Stomach (tissue), 9 donors: Measurements from ENCODE around the gene RPL37A. TPM values are rescaled to one million over a fixed set of nuclear protein-coding genes. Genes with fewer than 3 reads are reported as not detected.

ENCODE experiments used
- DNase-seq, 2 donors: peaks; one replicate each; pipeline versions ENCODE4 v3.0.0 to v3.0.0-alpha.2; 2013 to 2019
- H3K27ac ChIP-seq, 5 donors: fragments of 200-600 bp in 4 of 5; sonication (generic) in 4 of 5; one replicate each; pipeline ENCODE4 v1.5.1; 2013 to 2019; ENCODE audit warnings: mild to moderate bottlenecking in 1 of 5, moderate library complexity in 1 of 5
- H3K27me3 ChIP-seq, 3 donors: fragments of 200-600 bp; sonication (generic); one replicate each; pipeline ENCODE4 v1.5.1; 2017 to 2019; ENCODE audit warnings: mixed run types in 1 of 3
- H3K36me3 ChIP-seq, 4 donors: fragments of 200-600 bp; sonication (generic); 1 replicate in 3 of 4; 2 replicates in 1 of 4; pipeline ENCODE4 v1.5.1; 2016 to 2019
- H3K4me1 ChIP-seq, 4 donors: fragments of 200-600 bp; sonication (generic); one replicate each; pipeline ENCODE4 v1.5.1; 2016 to 2019
- H3K4me3 ChIP-seq, 4 donors: fragments of 200-600 bp; sonication (generic) in 3 of 4; one replicate each; pipeline ENCODE4 v1.5.1; 2016 to 2019; ENCODE audit warnings: mild to moderate bottlenecking in 1 of 4
- H3K9me3 ChIP-seq, 4 donors: fragments of 200-600 bp; sonication (generic); one replicate each; pipeline ENCODE4 v1.5.1; 2016 to 2019
- CTCF ChIP-seq, 7 experiments: fragments of 450-650 bp in 4 of 7; fragments of 200-600 bp in 3 of 7; sonication (generic) in 3 of 7; IDR thresholded peaks; one replicate each; pipeline ENCODE4 v1.5.1; 2016 to 2019; ENCODE audit warnings: antibody characterized with exemption in 7 of 7, control low read depth in 2 of 7, mild to moderate bottlenecking in 1 of 7
- EP300 ChIP-seq: sonication (generic); formaldehyde crosslinking; IDR thresholded peaks from one replicate; pipeline ENCODE4 v1.6.1; 2017; ENCODE audit warnings: antibody characterized with exemption
- POLR2A ChIP-seq, 4 donors: fragments of 450-650 bp; IDR thresholded peaks; one replicate each; pipeline ENCODE4 v1.6.1; 2016; ENCODE audit warnings: antibody characterized with exemption in 4 of 4, control low read depth in 2 of 4, mild to moderate bottlenecking in 1 of 4, moderate library complexity in 1 of 4
- POLR2AphosphoS5 ChIP-seq, 3 donors: sonication (generic); formaldehyde crosslinking; IDR thresholded peaks; one replicate each; pipeline ENCODE4 v1.6.1; 2016; ENCODE audit warnings: antibody characterized with exemption in 3 of 3
- WGBS, 5 donors: extraction: QIAGEN DNeasy Blood & Tissue Kit in 3 of 5; methylation state at CpG; one replicate each; pipeline versions ENCODE4 v1.1.5 to v1.1.7; 2013 to 2018; 5-methylcytosine and 5-hydroxymethylcytosine counted together
- intact Hi-C: fragments of 100-400 bp; cut with DNase I; formaldehyde crosslinking; loops from one replicate; pipeline ENCODE4 v1.15.1; 2023; ENCODE audit warnings: low total_unique reads
- polyA plus RNA-seq, 3 donors: library from polyadenylated mRNA; stranded (reverse); fragments of 200-250 nt; gene quantifications; one replicate each; pipeline ENCODE4 v1.2.3, GENCODE V29; 2013
- total RNA-seq, 5 donors: library from RNA; depleted of rRNA; stranded (reverse); fragments of >200 nt; gene quantifications; one replicate each; pipeline versions ENCODE4 v1.1.0 to v1.2.3, GENCODE V29; 2014 to 2016
- donor health status: healthy with polysubstance abuse.
- donor health status: Bipolar disorder and iron deficiency.
- donor health status: healthy.

RPL37A gene
- total and polyA plus RNA-seq, 8 donors, result 115 to 5,853 (median 2,284) TPM

GRCh38 chr2:216474925-216475670 is 23.5 kb upstream of the RPL37A start:
- no peak overlapping the region for H3K27ac ChIP-seq
- H3K4me3 ChIP-seq, result no peak overlapping the region
- peaks cover 12 to 77% (median 69%) of the 10 kb centered on the region in 4 donors for H3K36me3 ChIP-seq
- DNase-seq, result no peak
- TF ChIP-seq EP300 (no peak), POLR2AphosphoS5 (IDR thresholded peaks at IDR 0.05) (no peak), POLR2A (IDR thresholded peaks at IDR 0.05) (no peak), CTCF (IDR thresholded peaks at IDR 0.05) (no peak)
- intact Hi-C loops, result no loop called here
- no peaks in the 10 kb centered on the region for H3K9me3 ChIP-seq
- no peaks in the 10 kb centered on the region for H3K4me1 ChIP-seq
- no peaks in the 10 kb centered on the region for H3K27me3 ChIP-seq
- WGBS, 5 donors, result 78 to 87% (median 82%) methylated on average over 10 to 12 of the region's 12 CpGs

GRCh38 chr2:216475767-216476166 is 22.9 kb upstream of the RPL37A start:
- intact Hi-C loops, result no loop called here
- Histone ChIP-seq H3K36me3 (peaks cover 12 to 78% (median 72%) of the 10 kb centered on the region in 4 donors), H3K27me3 (no peaks in the 10 kb centered on the region), H3K4me3 (no peak overlapping the region), H3K27ac (no peak overlapping the region), H3K4me1 (no peaks in the 10 kb centered on the region), H3K9me3 (no peaks in the 10 kb centered on the region)
- no peak for TF ChIP-seq CTCF (IDR thresholded peaks at IDR 0.05)
- no peak for TF ChIP-seq POLR2AphosphoS5 (IDR thresholded peaks at IDR 0.05)
- TF ChIP-seq EP300, result no peak
- TF ChIP-seq POLR2A (IDR thresholded peaks at IDR 0.05), result no peak
- 91 to 94% (median 94%) methylated on average over 6 of the region's 6 CpGs for WGBS, 5 donors
- DNase-seq, result no peak

- intact Hi-C loops, result no loop called here
- 64 to 92% (median 69%) methylated on average over 2 of the region's 2 CpGs for WGBS, 5 donors
- H3K4me3 ChIP-seq, result no peak overlapping the region
- peaks cover 13 to 82% (median 75%) of the 10 kb centered on the region in 4 donors for H3K36me3 ChIP-seq
- H3K9me3 ChIP-seq, result no peaks in the 10 kb centered on the region
- H3K27ac ChIP-seq, result no peak overlapping the region
- no peaks in the 10 kb centered on the region for H3K4me1 ChIP-seq
- no peaks in the 10 kb centered on the region for H3K27me3 ChIP-seq
- no peak for DNase-seq
- TF ChIP-seq CTCF (IDR thresholded peaks at IDR 0.05) (no peak), POLR2AphosphoS5 (IDR thresholded peaks at IDR 0.05) (no peak), EP300 (no peak), POLR2A (IDR thresholded peaks at IDR 0.05) (no peak)
These were observed 21.2 kb upstream of the RPL37A start for GRCh38 chr2:216477283-216478035.

- no peak for TF ChIP-seq POLR2AphosphoS5 (IDR thresholded peaks at IDR 0.05)
- no peak for TF ChIP-seq EP300
- TF ChIP-seq CTCF (IDR thresholded peaks at IDR 0.05), result no peak
- no peak for TF ChIP-seq POLR2A (IDR thresholded peaks at IDR 0.05)
- Histone ChIP-seq H3K9me3 (no peaks in the 10 kb centered on the region), H3K27me3 (no peaks in the 10 kb centered on the region), H3K27ac (no peak overlapping the region), H3K36me3 (peaks cover 16 to 86% (median 81%) of the 10 kb centered on the region in 4 donors), H3K4me1 (no peaks in the 10 kb centered on the region), H3K4me3 (no peak overlapping the region)
- WGBS, 5 donors, result 81 to 92% (median 86%) methylated on average over 3 of the region's 3 CpGs
- intact Hi-C loops, result no loop called here
- DNase-seq, result peak in 1 of 2 donors; percentile 46
These were observed 20.5 kb upstream of the RPL37A start for GRCh38 chr2:216478151-216478550.
